SK-N-SH treated with all-trans-retinoic acid at 6 μM for 48 hours (cell line): ENCODE data around the gene TTLL13.

Experiments used
- CSDC2 ChIP-seq: fragments of 250-450 bp; sonication (Bioruptor Pico); IDR thresholded peaks from 2 replicates; pipeline ENCODE4 v1.5.0; 2020; ENCODE audit warnings: mild to moderate bottlenecking, moderate library complexity
- ZNF8 ChIP-seq: fragments of 450-650 bp; formaldehyde crosslinking; IDR thresholded peaks from 2 replicates; pipeline ENCODE4 v1.5.0; 2020; ENCODE audit warnings: mild to moderate bottlenecking, moderate library complexity

DNA sequence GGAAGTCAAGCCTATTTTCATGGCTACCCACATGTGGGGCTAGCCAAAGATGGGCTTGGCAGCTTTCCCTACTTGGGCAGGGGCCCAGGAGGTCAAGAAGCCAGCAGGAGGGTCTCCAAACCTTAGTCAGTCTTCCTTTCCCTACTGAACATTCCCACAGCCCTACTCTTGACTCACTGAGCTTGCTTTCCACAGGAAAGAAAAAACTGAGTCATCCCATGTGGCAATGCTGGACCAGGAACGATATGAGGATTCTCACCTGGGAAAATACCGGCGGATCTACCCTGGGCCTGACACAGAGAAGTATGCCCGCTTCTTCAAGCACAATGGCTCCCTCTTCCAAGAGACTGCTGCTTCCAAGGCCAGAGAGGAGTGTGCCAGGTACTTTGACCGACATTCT, 12.5 kb downstream of the TTLL13 start:
- TF ChIP-seq CSDC2 (CRISPR knock-in tag) = no peak
- TF ChIP-seq ZNF8 (CRISPR knock-in tag) = no peak
